GM21737 (cell line): ENCODE data around the gene PCDH7.

ENCODE experiments used
- ATAC-seq: cut with Tn5 transposase; IDR thresholded peaks from one replicate; pipeline ENCODE4 v1.9.1; 2021; ENCODE audit warnings: mild to moderate bottlenecking, moderate library complexity; ENCODE audit not compliant: unreplicated experiment

Gene PCDH7

GRCh38 chr4:30724247-30724646 is 4.1 kb downstream of the PCDH7 start:
- no peak for ATAC-seq

DNA sequence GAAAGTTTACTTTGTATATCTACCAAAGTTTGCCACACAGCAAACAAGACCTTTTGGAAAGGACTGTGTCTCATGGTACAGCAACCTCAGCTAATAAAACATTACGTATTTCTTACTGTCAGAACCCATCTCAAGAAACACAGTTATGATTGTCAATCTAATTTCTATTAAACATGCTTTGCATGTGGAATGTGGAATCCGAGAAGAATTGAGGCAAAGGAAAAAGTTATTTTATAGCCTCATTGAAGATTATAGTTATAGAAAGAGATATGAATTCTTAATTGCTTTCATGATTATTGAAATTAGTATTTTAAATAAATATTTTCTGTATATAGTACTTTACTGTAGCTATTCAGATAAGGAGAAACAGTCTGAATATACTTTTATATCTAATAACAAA is 5.4 kb downstream of the PCDH7 start:
- no peak for ATAC-seq

GRCh38 chr4:30726090-30726675 is 6.0 kb downstream of the PCDH7 start:
- ATAC-seq, result no peak

GRCh38 chr4:30727409-30727808 is 7.2 kb downstream of the PCDH7 start:
- no peak for ATAC-seq

GRCh38 chr4:30728311-30728710 is 8.1 kb downstream of the PCDH7 start:
- ATAC-seq, result no peak

GRCh38 chr4:30743897-30744296 is 23.7 kb downstream of the PCDH7 start:
- ATAC-seq, result no peak

- ATAC-seq, result no peak
Observed at GRCh38 chr4:30744386-30744785, 24.2 kb downstream of the PCDH7 start.

GRCh38 chr4:30744957-30745640 is 24.9 kb downstream of the PCDH7 start:
- no peak for ATAC-seq

GRCh38 chr4:30746735-30747134 is 26.6 kb downstream of the PCDH7 start:
- no peak for ATAC-seq

DNA sequence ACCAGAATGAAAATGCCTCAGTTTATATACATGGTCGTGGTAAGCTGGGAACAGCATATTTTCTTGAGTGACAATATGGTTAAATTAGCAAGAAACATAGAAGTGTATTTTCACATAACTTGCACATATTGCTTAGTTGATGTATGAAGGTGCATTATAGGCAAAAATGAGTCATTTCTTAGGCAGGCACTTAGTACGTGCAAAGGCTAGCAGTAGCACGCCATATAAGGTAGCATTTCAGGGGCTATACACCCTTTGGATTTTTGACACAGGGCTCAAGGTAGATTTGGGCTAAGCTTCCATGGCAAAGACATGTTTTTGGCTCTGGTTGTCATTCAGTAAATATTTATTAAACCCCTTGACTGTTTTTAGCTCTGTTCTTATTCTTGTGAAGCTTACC is 33.1 kb downstream of the PCDH7 start:
- ATAC-seq, result no peak

- ATAC-seq, result no peak
Observed at GRCh38 chr4:30754021-30754420, 33.9 kb downstream of the PCDH7 start.

- ATAC-seq, result no peak
Observed at GRCh38 chr4:30755346-30755745, 35.2 kb downstream of the PCDH7 start.

- ATAC-seq, result no peak
Observed at GRCh38 chr4:30756553-30756952, 36.4 kb downstream of the PCDH7 start.

- no peak for ATAC-seq
Observed at GRCh38 chr4:30757357-30757756, 37.2 kb downstream of the PCDH7 start.

DNA sequence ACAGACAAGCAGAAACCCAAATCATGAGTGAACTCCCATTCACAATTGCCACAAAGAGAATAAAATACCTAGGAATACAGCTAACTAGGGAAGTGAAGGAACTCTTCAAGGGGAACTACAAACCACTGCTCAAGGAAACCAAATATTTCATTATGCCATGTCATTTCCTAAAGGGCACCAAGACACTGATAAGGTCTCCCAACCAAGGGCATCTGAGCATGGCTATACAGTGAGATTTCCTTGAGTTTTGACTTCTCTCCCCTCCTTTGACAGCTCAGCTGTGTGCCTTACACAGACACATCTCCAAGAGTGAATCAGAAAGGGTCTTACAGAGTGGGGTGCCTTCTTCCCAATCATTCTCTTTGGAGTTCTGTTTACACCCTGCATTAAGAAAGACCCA is 40.4 kb downstream of the PCDH7 start:
- no peak for ATAC-seq

DNA sequence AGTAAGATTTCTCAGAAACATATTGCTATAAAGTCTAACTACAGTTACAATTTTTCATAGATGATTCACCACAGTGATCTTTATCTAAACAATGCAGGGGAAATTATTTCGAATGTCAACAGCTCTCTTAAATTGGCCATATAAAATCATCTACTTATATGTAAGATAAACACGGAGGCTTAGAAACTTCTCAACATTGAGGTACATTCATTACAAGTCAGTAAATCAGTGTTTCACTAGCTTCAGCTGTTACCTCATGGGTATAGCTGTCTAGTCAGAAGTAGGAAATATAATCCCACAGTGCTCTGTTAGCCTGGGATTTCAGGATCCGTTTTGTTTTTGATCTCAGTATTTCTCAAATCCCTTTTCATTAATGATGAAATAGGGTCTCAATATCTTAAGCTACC is 43.2 kb downstream of the PCDH7 start:
- no peak for ATAC-seq

DNA sequence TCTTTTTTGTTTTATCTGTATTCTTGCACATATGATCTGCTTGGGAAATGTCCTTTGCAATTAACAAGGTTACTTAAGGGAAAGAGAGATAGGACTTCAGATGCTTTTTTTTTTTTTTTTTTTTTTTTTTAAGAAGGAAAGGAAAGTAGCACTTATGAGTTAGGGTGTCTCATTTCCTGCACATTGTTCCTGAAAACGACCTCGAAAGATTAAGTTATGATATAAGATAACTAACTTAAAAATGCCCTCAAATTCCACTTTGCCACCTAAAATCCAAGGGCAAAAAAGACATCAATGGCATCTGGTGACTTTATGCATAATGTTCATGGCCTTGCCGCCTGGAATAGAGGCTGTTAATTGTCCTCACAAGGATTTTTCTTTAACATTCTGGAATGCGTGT is 44.9 kb downstream of the PCDH7 start:
- no peak for ATAC-seq

- no peak for ATAC-seq
Observed at GRCh38 chr4:30767147-30767845, 47.1 kb downstream of the PCDH7 start.

GRCh38 chr4:30768277-30768676 is 48.1 kb downstream of the PCDH7 start:
- ATAC-seq, result no peak

DNA sequence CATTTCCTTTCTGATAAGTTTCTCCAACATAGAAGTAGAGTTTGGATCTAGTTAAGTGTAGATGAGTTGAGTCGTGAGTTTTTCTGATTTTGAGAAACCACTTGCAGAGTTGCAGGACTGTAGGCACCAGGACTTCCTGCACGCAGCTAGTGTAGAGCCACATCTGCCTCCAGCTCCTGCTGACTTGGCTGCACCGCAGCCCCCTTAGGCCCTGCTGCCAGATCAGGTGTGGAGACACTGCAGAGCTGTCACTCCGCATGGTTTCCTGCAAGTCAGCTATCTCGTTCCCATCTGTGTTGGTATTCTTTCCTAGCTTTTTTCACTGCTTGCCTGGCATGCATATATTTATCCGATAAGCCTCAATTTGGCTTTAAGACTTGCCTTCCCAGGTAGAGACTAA is 48.9 kb downstream of the PCDH7 start:
- no peak for ATAC-seq

DNA sequence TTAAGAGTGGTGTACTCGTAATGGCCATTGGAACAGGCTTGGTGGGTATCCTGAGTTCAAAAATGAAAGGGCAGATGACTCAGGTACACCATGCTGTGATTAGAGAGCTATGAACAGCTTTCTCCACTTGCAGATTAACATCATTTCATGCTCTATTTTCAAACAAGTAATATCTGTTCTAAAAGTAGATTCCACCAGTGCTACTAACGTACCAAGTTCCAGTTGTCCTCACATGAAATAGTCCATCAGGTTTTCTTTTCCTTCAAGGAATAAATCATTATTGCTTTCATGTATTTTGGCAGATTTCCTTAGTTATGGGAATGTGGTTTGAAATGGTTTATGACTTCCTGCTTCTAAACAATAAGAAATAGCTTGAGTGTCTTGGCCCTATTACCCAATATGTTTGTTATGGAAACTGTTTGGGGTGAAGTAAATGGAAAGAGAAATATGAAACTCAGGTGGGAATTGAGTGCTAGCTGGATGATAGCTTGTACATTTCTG is 49.9 kb downstream of the PCDH7 start:
- no peak for ATAC-seq

DNA sequence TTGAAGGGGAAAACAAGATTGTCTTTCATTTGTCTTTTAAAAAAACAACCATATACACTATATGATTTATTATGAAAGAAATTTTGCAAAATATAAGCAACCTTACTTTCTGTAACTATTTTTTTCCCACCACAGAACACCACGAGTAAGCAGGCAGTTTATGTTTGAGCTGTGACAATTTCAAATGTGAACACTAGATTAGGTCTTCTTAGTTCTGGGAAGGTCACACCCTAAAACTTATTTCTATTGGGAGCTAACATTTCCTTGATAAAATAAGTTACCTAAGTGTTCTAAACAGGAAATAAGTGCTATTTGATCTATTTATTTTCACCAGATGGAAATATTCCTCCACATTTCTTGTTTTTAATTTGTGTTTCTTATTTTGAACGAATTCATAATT is 50.6 kb downstream of the PCDH7 start:
- no peak for ATAC-seq
